ENCODE results near the gene IL17F.

DNA sequence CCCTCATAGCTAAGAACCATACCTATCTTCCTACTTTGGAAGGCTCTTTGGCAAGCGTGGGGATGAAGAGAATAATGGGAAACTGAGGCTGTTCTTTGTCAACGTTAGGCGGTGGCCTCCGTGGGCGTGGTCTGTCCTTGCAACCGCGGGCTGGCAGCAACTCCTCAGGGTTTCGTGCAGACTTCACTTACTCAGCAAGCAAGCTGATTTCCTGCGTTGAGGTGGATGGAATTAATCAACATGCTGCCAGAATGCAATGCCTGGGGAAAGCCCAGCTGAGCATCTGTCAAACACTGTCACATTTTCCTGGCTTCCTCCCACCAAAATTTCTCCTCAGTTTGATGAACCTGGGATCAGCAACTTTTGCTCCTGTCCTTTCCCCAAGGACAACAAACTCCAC, 9.2 kb upstream of the IL17F start:
- TF ChIP-seq CTCF (conservative IDR thresholded peaks at IDR 0.05 in 1 of 2, IDR thresholded peaks at IDR 0.05 in 1 of 2; ENCODE audit: low read depth in 1 of 2, low read length in 2 of 2) (no peak), EZH2 (IDR thresholded peaks at IDR 0.05; ENCODE audit: low read length, missing control alignments) (no peak)
